Kidney epithelial cell (primary cell): ENCODE results near the gene TIMM44. TPM values are rescaled to one million over a fixed set of nuclear protein-coding genes. Genes with fewer than 3 reads are reported as not detected.

Experiments
- DNase-seq: peaks from one replicate; pipeline ENCODE4 v3.0.0-alpha.2; 2010; ENCODE audit warnings: low read depth
- H3K27me3 ChIP-seq: 2 replicates; pipeline ENCODE4 v1.6.0; 2011; ENCODE audit warnings: low read length; ENCODE audit not compliant: control insufficient read depth, insufficient read depth
- H3K36me3 ChIP-seq: 2 replicates; pipeline ENCODE4 v1.5.1; 2011; ENCODE audit warnings: low read length; ENCODE audit not compliant: control insufficient read depth, insufficient read depth
- H3K4me3 ChIP-seq: 2 replicates; pipeline ENCODE4 v1.5.1; 2011; ENCODE audit warnings: low read depth, mild to moderate bottlenecking, control low read depth, low read length
- CTCF ChIP-seq: IDR thresholded peaks from 2 replicates; pipeline ENCODE4 v1.5.1; 2011; ENCODE audit warnings: mild to moderate bottlenecking, moderate library complexity, low read length, control low read depth, inconsistent platforms; ENCODE audit not compliant: insufficient read depth, poor library complexity, severe bottlenecking
- total RNA-seq: library from RNA; depleted of rRNA; stranded (reverse); fragments of >200 nt; gene quantifications from 2 replicates; pipeline ENCODE4 v1.2.3, GENCODE V29; 2015

Gene TIMM44
- total RNA-seq, 1 donor from 2014 or later: 83.9 TPM

- no peak for DNase-seq
- no peak for TF ChIP-seq CTCF
- H3K27me3 ChIP-seq: no peaks in the 10 kb centered on the region
- no peak overlapping the region for H3K4me3 ChIP-seq
- peaks cover 1% of the 10 kb centered on the region for H3K36me3 ChIP-seq
Observed at GRCh38 chr19:7905859-7906258, 37.6 kb downstream of the TIMM44 start.

- Histone ChIP-seq H3K27me3 (no peaks in the 10 kb centered on the region), H3K36me3 (peaks cover 1% of the 10 kb centered on the region), H3K4me3 (no peak overlapping the region)
- no peak for DNase-seq
- no peak for TF ChIP-seq CTCF
Observed at GRCh38 chr19:7905268-7905667, 38.2 kb downstream of the TIMM44 start.

- Histone ChIP-seq H3K4me3 (peak overlapping the region; percentile 84), H3K27me3 (no peaks in the 10 kb centered on the region), H3K36me3 (peaks cover 1% of the 10 kb centered on the region)
- DNase-seq: no peak
- no peak for TF ChIP-seq CTCF
Observed at GRCh38 chr19:7904074-7905020, 39.1 kb downstream of the TIMM44 start.

- peak; percentile 87 for DNase-seq
- H3K27me3 ChIP-seq: no peaks in the 10 kb centered on the region
Observed at GRCh38 chr19:7903244-7904073, 40.0 kb downstream of the TIMM44 start, which contains the start of gene MAP2K7. Gene MAP2K7 (plus strand): TSS chr19:7903877. CDS start chr19:7903945, 68 bp downstream.

GRCh38 chr19:7902796-7903243, 40.6 kb downstream of the TIMM44 start:
- Histone ChIP-seq H3K4me3 (peak overlapping the region; percentile 54), H3K36me3 (peaks cover 1% of the 10 kb centered on the region), H3K27me3 (no peaks in the 10 kb centered on the region)
- DNase-seq: no peak
- no peak for TF ChIP-seq CTCF

More at GRCh38 chr19:7903244-7904073, 40.0 kb downstream of the TIMM44 start, which contains the start of gene MAP2K7:
- Histone ChIP-seq H3K36me3 (peaks cover 1% of the 10 kb centered on the region), H3K4me3 (peak within 1 kb of the TSS; percentile 84)
- peak; percentile 60 for TF ChIP-seq CTCF
